ENCODE measurements around the gene VSIG2.
A peak's percentile ranks its signal among the peaks of the same experiment; 100 is the strongest.

DNA sequence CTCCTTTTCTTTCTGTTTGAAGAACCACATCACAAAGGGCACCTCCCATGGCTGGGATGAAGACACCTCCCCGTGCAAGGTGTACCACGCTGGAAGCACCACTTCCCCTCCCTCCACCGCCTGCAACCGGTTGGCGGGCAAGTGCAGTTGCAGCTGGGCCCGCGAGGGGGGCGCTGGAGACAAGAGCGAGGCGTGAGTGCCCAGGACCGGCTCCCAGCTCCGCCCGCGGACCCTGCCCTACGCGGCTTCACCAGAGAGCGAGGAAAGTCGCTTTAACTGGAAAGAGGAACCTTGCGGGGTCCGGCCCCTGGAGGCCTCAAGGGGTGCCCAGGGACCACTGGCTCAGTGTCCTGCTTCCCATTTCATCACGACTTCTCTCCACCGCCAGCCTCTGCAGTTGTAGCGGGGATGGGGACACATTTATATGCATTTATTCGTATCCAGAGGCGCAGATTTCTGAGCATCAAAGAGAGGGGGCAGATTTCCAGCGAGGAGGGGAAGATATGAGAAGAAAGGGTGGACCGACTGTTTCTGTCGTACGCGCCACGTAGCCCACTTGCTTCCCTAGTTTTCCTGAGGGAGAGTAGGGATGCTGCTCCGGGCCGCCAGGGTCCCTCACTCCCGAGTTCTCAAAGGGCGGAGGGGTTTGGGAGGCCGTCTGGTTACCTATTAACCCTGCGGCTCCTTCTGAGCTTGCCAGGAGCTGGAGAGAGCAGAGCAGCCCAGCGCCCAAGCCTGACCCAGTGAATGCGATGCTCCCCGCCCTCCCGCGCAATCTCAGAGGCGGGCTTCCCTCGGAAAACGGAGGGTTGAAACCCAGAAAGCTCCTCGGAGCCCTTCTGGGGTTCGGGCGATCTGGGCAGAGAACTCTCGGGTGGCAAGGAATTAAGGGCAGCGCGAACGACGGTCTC, 6.6 kb upstream of the VSIG2 start:
- TF ChIP-seq, protein P1, sequence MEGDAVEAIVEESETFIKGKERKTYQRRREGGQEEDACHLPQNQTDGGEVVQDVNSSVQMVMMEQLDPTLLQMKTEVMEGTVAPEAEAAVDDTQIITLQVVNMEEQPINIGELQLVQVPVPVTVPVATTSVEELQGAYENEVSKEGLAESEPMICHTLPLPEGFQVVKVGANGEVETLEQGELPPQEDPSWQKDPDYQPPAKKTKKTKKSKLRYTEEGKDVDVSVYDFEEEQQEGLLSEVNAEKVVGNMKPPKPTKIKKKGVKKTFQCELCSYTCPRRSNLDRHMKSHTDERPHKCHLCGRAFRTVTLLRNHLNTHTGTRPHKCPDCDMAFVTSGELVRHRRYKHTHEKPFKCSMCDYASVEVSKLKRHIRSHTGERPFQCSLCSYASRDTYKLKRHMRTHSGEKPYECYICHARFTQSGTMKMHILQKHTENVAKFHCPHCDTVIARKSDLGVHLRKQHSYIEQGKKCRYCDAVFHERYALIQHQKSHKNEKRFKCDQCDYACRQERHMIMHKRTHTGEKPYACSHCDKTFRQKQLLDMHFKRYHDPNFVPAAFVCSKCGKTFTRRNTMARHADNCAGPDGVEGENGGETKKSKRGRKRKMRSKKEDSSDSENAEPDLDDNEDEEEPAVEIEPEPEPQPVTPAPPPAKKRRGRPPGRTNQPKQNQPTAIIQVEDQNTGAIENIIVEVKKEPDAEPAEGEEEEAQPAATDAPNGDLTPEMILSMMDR (IDR thresholded peaks at IDR 0.05), result peak; percentile 35 to 81
- no peak for TF ChIP-seq POLR2A (IDR thresholded peaks at IDR 0.05)

All from suprapubic skin (tissue), 3 donors.